HEK293 (cell line): Measurements from ENCODE around the gene SERPINB4.

Source experiments
- CTCF ChIA-PET: fragments of 350-600 bp; formaldehyde crosslinking; extraction: SDS; loops from one replicate; lab custom pipeline; 2021; ENCODE audit warnings: antibody characterized with exemption; lab: Yijun Ruan, JAX
- POLR2A ChIA-PET: fragments of 300-600 bp; formaldehyde crosslinking; extraction: SDS; loops from one replicate; lab custom pipeline; 2020; ENCODE audit warnings: antibody characterized with exemption, inconsistent platforms; lab: Yijun Ruan, JAX
- H3K27ac ChIP-seq: fragments of 200-500 bp; sonication (Bioruptor generic); 2 replicates; pipeline ENCODE4 v1.5.1; 2014; ENCODE audit warnings: low read depth, low read length, control low read depth, inconsistent platforms; ENCODE audit errors: extremely low read depth
- H3K36me3 ChIP-seq, 2 experiments: fragments of 200-500 bp in 1 of 2; sonication (Bioruptor generic) in 1 of 2; 1 replicate in 1 of 2; 2 replicates in 1 of 2; pipeline ENCODE4 v1.5.1; 2014 to 2017; ENCODE audit warnings: inconsistent platforms in 2 of 2, low read length in 2 of 2; ENCODE audit not compliant: control insufficient read depth in 2 of 2, insufficient read depth in 1 of 2
- H3K4me1 ChIP-seq: fragments of 200-500 bp; sonication (Bioruptor generic); 2 replicates; pipeline ENCODE4 v1.5.1; 2014; ENCODE audit warnings: mild to moderate bottlenecking, low read length, inconsistent platforms; ENCODE audit not compliant: control insufficient read depth, insufficient read depth
- H3K4me3 ChIP-seq: 2 replicates; pipeline ENCODE4 v1.5.1; 2011; ENCODE audit warnings: low read depth, mild to moderate bottlenecking, control low read depth, low read length, moderate library complexity
- H3K9me3 ChIP-seq: fragments of 200-500 bp; sonication (Bioruptor generic); 2 replicates; pipeline ENCODE4 v1.5.1; 2014; ENCODE audit warnings: low read depth, low read length, inconsistent platforms; ENCODE audit not compliant: control insufficient read depth, insufficient read depth
- GLIS1 ChIP-seq: fragments of 450-650 bp; formaldehyde crosslinking; IDR thresholded peaks from 2 replicates; pipeline ENCODE4 v1.5.1; 2016; ENCODE audit warnings: missing biosample characterization, missing genetic modification characterization
- MYNN ChIP-seq: fragments of 450-650 bp; formaldehyde crosslinking; IDR thresholded peaks from 2 replicates; pipeline ENCODE4 v1.5.1; 2016; ENCODE audit warnings: missing biosample characterization, missing genetic modification characterization, borderline replicate concordance
- PRDM1 ChIP-seq: fragments of 450-650 bp; formaldehyde crosslinking; IDR thresholded peaks from 2 replicates; pipeline ENCODE4; 2016; ENCODE audit warnings: missing biosample characterization, missing genetic modification characterization
- TCF7L2 ChIP-seq: IDR thresholded peaks from 2 replicates; pipeline ENCODE4 v1.6.1; 2011; ENCODE audit warnings: low read depth, mild to moderate bottlenecking, inconsistent platforms, low read length, moderate library complexity, borderline replicate concordance
- TRIM28 ChIP-seq: IDR thresholded peaks from 2 replicates; pipeline ENCODE4 v1.6.1; 2011; ENCODE audit warnings: low read length, control low read depth, borderline replicate concordance
- ZFHX2 ChIP-seq: fragments of 450-650 bp; formaldehyde crosslinking; conservative IDR thresholded peaks from 2 replicates; pipeline ENCODE4 v1.5.1; 2016; ENCODE audit warnings: missing biosample characterization, missing genetic modification characterization
- ZNF114 ChIP-seq: fragments of 450-650 bp; formaldehyde crosslinking; IDR thresholded peaks from 2 replicates; pipeline ENCODE4 v1.5.0; 2017; ENCODE audit warnings: missing biosample characterization, missing genetic modification characterization
- ZNF121 ChIP-seq: fragments of 450-650 bp; formaldehyde crosslinking; IDR thresholded peaks from 2 replicates; pipeline ENCODE4 v1.5.1; 2016; ENCODE audit warnings: missing biosample characterization, missing genetic modification characterization
- ZNF16 ChIP-seq: fragments of 450-650 bp; formaldehyde crosslinking; IDR thresholded peaks from 2 replicates; pipeline ENCODE4 v1.5.1; 2016; ENCODE audit warnings: low read depth, missing biosample characterization, missing genetic modification characterization
- ZNF248 ChIP-seq: fragments of 450-650 bp; formaldehyde crosslinking; IDR thresholded peaks from 2 replicates; pipeline ENCODE4 v1.5.1; 2017; ENCODE audit warnings: missing biosample characterization, missing genetic modification characterization
- ZNF335 ChIP-seq: fragments of 450-650 bp; formaldehyde crosslinking; conservative IDR thresholded peaks from 2 replicates; pipeline ENCODE4 v1.5.1; 2016; ENCODE audit warnings: missing biosample characterization, missing genetic modification characterization
- ZNF549 ChIP-seq: fragments of 450-650 bp; IDR thresholded peaks from 2 replicates; pipeline ENCODE4 v1.5.1; 2018; ENCODE audit warnings: missing biosample characterization, missing genetic modification characterization, mild to moderate bottlenecking, inconsistent platforms, moderate library complexity
- ZNF596 ChIP-seq: fragments of 450-650 bp; IDR thresholded peaks from 2 replicates; pipeline ENCODE4 v1.5.0; 2018; ENCODE audit warnings: missing biosample characterization, mild to moderate bottlenecking, missing genetic modification characterization, moderate library complexity
- ZNF626 ChIP-seq: fragments of 450-650 bp; sonication (Bioruptor Pico); formaldehyde crosslinking; IDR thresholded peaks from 2 replicates; pipeline ENCODE4 v1.5.1; 2018; ENCODE audit warnings: missing biosample characterization, missing genetic modification characterization, inconsistent platforms
- ZNF660 ChIP-seq: fragments of 450-650 bp; IDR thresholded peaks from 2 replicates; pipeline ENCODE4 v1.5.1; 2018; ENCODE audit warnings: missing biosample characterization, mild to moderate bottlenecking, missing genetic modification characterization
- ZNF701 ChIP-seq: fragments of 450-650 bp; formaldehyde crosslinking; IDR thresholded peaks from 2 replicates; pipeline ENCODE4 v1.5.1; 2016; ENCODE audit warnings: missing biosample characterization, missing genetic modification characterization
- TF ChIP-seq, protein P1 (sequence below): fragments of 450-650 bp; formaldehyde crosslinking; IDR thresholded peaks from 2 replicates; pipeline ENCODE4 v1.5.1; 2016; ENCODE audit warnings: missing biosample characterization, missing genetic modification characterization
- TF ChIP-seq, protein P2 (sequence below): fragments of 450-650 bp; IDR thresholded peaks from 2 replicates; pipeline ENCODE4 v1.5.1; 2018; ENCODE audit warnings: missing biosample characterization, missing genetic modification characterization
- TF ChIP-seq, protein P3 (sequence below): fragments of 450-650 bp; formaldehyde crosslinking; IDR thresholded peaks from 2 replicates; pipeline ENCODE4 v1.5.1; 2016; ENCODE audit warnings: missing biosample characterization, missing genetic modification characterization
- TF ChIP-seq, protein P4 (sequence below): fragments of 450-650 bp; formaldehyde crosslinking; IDR thresholded peaks from 2 replicates; pipeline ENCODE4 v1.5.1; 2016; ENCODE audit warnings: missing biosample characterization, missing genetic modification characterization
- TF ChIP-seq, protein P5 (sequence below): fragments of 450-650 bp; formaldehyde crosslinking; IDR thresholded peaks from 2 replicates; pipeline ENCODE4 v1.5.1; 2016; ENCODE audit warnings: missing biosample characterization, missing genetic modification characterization
- TF ChIP-seq, protein P6 (sequence below): fragments of 450-650 bp; formaldehyde crosslinking; IDR thresholded peaks from 2 replicates; pipeline ENCODE4 v1.5.1; 2016; ENCODE audit warnings: missing biosample characterization, missing genetic modification characterization, low read depth
- TF ChIP-seq, protein P7 (sequence below): fragments of 450-650 bp; formaldehyde crosslinking; IDR thresholded peaks from 2 replicates; pipeline ENCODE4 v1.5.1; 2016; ENCODE audit warnings: missing biosample characterization, missing genetic modification characterization

SERPINB4 gene

DNA sequence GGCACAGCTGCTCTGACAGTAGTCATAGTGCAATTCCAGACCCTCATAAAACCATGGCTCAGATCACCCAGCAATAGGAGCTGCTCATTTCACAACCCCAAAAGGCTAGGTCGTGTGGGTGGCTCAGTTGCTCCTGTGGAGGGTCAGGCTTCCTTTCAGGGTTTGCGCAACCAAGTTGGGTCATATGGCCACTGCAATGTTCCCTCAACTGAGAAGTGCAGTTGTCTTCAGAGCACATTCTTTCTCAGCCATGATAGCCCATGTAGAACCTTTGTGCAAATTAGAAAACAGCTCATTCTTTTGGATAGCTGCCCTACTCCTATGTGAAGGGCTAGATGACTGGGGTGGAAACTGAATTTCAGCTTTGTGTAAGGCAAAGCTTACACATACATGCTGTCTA lies 53.7 kb downstream of the SERPINB4 start (continued):
- TF ChIP-seq, protein P1, sequence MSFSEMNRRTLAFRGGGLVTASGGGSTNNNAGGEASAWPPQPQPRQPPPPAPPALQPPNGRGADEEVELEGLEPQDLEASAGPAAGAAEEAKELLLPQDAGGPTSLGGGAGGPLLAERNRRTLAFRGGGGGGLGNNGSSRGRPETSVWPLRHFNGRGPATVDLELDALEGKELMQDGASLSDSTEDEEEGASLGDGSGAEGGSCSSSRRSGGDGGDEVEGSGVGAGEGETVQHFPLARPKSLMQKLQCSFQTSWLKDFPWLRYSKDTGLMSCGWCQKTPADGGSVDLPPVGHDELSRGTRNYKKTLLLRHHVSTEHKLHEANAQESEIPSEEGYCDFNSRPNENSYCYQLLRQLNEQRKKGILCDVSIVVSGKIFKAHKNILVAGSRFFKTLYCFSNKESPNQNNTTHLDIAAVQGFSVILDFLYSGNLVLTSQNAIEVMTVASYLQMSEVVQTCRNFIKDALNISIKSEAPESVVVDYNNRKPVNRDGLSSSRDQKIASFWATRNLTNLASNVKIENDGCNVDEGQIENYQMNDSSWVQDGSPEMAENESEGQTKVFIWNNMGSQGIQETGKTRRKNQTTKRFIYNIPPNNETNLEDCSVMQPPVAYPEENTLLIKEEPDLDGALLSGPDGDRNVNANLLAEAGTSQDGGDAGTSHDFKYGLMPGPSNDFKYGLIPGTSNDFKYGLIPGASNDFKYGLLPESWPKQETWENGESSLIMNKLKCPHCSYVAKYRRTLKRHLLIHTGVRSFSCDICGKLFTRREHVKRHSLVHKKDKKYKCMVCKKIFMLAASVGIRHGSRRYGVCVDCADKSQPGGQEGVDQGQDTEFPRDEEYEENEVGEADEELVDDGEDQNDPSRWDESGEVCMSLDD, result no peak
- TF ChIP-seq, protein P2, sequence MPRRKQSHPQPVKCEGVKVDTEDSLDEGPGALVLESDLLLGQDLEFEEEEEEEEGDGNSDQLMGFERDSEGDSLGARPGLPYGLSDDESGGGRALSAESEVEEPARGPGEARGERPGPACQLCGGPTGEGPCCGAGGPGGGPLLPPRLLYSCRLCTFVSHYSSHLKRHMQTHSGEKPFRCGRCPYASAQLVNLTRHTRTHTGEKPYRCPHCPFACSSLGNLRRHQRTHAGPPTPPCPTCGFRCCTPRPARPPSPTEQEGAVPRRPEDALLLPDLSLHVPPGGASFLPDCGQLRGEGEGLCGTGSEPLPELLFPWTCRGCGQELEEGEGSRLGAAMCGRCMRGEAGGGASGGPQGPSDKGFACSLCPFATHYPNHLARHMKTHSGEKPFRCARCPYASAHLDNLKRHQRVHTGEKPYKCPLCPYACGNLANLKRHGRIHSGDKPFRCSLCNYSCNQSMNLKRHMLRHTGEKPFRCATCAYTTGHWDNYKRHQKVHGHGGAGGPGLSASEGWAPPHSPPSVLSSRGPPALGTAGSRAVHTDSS (tag by site-specific recombination), result no peak
- TF ChIP-seq ZNF114 (tag by site-specific recombination) (no peak), PRDM1 (tag by site-specific recombination) (no peak)

DNA sequence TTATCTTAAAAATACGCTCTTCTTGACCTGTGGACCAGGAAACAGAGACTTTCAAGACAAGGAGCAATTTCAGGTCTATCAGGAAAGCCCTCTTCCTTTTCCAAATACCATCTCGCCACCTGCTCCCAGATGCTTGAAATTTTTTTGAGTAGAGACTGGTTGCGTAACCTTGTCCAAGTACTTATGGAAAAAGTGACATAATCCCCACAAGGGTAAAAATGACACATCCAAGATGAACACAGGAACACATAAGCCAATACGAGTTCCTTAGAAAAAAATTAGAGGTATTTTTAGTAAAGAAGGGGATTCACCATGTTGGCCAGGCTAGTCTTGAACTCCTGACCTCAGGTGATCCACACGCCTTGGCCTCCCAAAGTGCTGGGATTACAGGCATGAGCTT lies 55.1 kb downstream of the SERPINB4 start:
- Histone ChIP-seq H3K4me1 (no peaks in the 10 kb centered on the region), H3K27ac (no peak overlapping the region), H3K4me3 (no peak overlapping the region), H3K9me3 (no peaks in the 10 kb centered on the region), H3K36me3 (no peaks in the 10 kb centered on the region)
- TF ChIP-seq, protein P3, sequence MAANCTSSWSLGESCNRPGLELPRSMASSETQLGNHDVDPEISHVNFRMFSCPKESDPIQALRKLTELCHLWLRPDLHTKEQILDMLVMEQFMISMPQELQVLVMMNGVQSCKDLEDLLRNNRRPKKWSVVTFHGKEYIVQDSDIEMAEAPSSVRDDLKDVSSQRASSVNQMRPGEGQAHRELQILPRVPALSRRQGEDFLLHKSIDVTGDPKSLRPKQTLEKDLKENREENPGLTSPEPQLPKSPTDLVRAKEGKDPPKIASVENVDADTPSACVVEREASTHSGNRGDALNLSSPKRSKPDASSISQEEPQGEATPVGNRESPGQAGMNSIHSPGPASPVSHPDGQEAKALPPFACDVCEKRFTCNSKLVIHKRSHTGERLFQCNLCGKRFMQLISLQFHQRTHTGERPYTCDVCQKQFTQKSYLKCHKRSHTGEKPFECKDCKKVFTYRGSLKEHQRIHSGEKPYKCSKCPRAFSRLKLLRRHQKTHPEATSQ (tag by site-specific recombination), result no peak
- TF ChIP-seq, protein P4, sequence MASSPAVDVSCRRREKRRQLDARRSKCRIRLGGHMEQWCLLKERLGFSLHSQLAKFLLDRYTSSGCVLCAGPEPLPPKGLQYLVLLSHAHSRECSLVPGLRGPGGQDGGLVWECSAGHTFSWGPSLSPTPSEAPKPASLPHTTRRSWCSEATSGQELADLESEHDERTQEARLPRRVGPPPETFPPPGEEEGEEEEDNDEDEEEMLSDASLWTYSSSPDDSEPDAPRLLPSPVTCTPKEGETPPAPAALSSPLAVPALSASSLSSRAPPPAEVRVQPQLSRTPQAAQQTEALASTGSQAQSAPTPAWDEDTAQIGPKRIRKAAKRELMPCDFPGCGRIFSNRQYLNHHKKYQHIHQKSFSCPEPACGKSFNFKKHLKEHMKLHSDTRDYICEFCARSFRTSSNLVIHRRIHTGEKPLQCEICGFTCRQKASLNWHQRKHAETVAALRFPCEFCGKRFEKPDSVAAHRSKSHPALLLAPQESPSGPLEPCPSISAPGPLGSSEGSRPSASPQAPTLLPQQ (tag by site-specific recombination), result no peak
- TF ChIP-seq ZNF335 (tag by site-specific recombination) (no peak), ZNF16 (tag by site-specific recombination) (no peak), ZNF121 (tag by site-specific recombination) (no peak), TCF7L2 (no peak), TRIM28 (no peak), ZNF596 (tag by site-specific recombination) (no peak), MYNN (tag by site-specific recombination) (no peak), ZNF701 (tag by site-specific recombination) (no peak), GLIS1 (tag by site-specific recombination) (no peak), ZNF549 (tag by site-specific recombination) (no peak), ZFHX2 (no peak), ZNF248 (tag by site-specific recombination) (no peak), ZNF660 (tag by site-specific recombination) (no peak), ZNF626 (tag by site-specific recombination) (no peak)
- TF ChIP-seq, protein P5, sequence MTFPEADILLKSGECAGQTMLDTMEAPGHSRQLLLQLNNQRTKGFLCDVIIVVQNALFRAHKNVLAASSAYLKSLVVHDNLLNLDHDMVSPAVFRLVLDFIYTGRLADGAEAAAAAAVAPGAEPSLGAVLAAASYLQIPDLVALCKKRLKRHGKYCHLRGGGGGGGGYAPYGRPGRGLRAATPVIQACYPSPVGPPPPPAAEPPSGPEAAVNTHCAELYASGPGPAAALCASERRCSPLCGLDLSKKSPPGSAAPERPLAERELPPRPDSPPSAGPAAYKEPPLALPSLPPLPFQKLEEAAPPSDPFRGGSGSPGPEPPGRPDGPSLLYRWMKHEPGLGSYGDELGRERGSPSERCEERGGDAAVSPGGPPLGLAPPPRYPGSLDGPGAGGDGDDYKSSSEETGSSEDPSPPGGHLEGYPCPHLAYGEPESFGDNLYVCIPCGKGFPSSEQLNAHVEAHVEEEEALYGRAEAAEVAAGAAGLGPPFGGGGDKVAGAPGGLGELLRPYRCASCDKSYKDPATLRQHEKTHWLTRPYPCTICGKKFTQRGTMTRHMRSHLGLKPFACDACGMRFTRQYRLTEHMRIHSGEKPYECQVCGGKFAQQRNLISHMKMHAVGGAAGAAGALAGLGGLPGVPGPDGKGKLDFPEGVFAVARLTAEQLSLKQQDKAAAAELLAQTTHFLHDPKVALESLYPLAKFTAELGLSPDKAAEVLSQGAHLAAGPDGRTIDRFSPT, result no peak
- TF ChIP-seq, protein P6, sequence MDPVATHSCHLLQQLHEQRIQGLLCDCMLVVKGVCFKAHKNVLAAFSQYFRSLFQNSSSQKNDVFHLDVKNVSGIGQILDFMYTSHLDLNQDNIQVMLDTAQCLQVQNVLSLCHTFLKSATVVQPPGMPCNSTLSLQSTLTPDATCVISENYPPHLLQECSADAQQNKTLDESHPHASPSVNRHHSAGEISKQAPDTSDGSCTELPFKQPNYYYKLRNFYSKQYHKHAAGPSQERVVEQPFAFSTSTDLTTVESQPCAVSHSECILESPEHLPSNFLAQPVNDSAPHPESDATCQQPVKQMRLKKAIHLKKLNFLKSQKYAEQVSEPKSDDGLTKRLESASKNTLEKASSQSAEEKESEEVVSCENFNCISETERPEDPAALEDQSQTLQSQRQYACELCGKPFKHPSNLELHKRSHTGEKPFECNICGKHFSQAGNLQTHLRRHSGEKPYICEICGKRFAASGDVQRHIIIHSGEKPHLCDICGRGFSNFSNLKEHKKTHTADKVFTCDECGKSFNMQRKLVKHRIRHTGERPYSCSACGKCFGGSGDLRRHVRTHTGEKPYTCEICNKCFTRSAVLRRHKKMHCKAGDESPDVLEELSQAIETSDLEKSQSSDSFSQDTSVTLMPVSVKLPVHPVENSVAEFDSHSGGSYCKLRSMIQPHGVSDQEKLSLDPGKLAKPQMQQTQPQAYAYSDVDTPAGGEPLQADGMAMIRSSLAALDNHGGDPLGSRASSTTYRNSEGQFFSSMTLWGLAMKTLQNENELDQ (tag by site-specific recombination), result no peak
- TF ChIP-seq, protein P7, sequence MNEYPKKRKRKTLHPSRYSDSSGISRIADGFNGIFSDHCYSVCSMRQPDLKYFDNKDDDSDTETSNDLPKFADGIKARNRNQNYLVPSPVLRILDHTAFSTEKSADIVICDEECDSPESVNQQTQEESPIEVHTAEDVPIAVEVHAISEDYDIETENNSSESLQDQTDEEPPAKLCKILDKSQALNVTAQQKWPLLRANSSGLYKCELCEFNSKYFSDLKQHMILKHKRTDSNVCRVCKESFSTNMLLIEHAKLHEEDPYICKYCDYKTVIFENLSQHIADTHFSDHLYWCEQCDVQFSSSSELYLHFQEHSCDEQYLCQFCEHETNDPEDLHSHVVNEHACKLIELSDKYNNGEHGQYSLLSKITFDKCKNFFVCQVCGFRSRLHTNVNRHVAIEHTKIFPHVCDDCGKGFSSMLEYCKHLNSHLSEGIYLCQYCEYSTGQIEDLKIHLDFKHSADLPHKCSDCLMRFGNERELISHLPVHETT (tag by site-specific recombination), result no peak
- POLR2A ChIA-PET, result no interaction called here
- CTCF ChIA-PET, result interaction anchor here (0.7 to 2.1 kb wide), 2 partner anchors 11 to 17 kb away, joined by 3 to 10 read pairs; no protein-coding TSS in a partner anchor
